IMR-90 (cell line): ENCODE results near the gene LEMD1. TPM values are rescaled to one million over a fixed set of nuclear protein-coding genes. Genes with fewer than 3 reads are reported as not detected.

Experiments used
- ATAC-seq: fragments of 200-7000 bp; cut with Tn5 transposase; 2 replicates; pipeline ENCODE4 v1.9.1; 2020; ENCODE audit warnings: low read depth, mild to moderate bottlenecking, moderate library complexity
- BruUV-seq: library from RNA; stranded (reverse); fragments of 400-500 nt; replicated peaks from 2 replicates; lab custom pipeline; 2021; lab: Mats Ljungman, UMichigan
- CTCF ChIA-PET: fragments of 300-600 bp; formaldehyde crosslinking; extraction: SDS; loops from one replicate; lab custom pipeline; 2021; ENCODE audit warnings: antibody characterized with exemption; lab: Yijun Ruan, JAX
- POLR2A ChIA-PET: fragments of 300-600 bp; sonication (Branson Sonifier 250); formaldehyde crosslinking; loops from one replicate; lab custom pipeline; 2022; ENCODE audit warnings: antibody characterized with exemption; ENCODE audit not compliant: unreplicated experiment; lab: Charles Lee
- DNase-seq: peaks from one replicate; pipeline ENCODE4 v3.0.0; 2013
- H2AFZ ChIP-seq: replicated peaks from 2 replicates; pipeline ENCODE3; 2013; ENCODE audit warnings: low read length, mild to moderate bottlenecking; ENCODE audit not compliant: poor library complexity
- H2AK5ac ChIP-seq: 2 replicates; pipeline ENCODE4 v1.6.1; 2013; ENCODE audit warnings: low read depth, low read length, inconsistent platforms
- H2AK9ac ChIP-seq: replicated peaks from 2 replicates; pipeline ENCODE3; 2013; ENCODE audit warnings: mild to moderate bottlenecking, low read depth, low read length, moderate library complexity; ENCODE audit not compliant: poor library complexity
- H2BK120ac ChIP-seq: 2 replicates; pipeline ENCODE4 v1.6.1; 2013; ENCODE audit warnings: low read depth, low read length, inconsistent platforms
- H2BK15ac ChIP-seq: 3 replicates; pipeline ENCODE4 v1.6.1; 2013; ENCODE audit warnings: low read depth, low read length, inconsistent platforms
- H2BK20ac ChIP-seq: 2 replicates; pipeline ENCODE4 v1.6.1; 2013; ENCODE audit warnings: low read depth, mild to moderate bottlenecking, inconsistent platforms, low read length, moderate library complexity
- H2BK5ac ChIP-seq: 2 replicates; pipeline ENCODE4 v1.6.1; 2013; ENCODE audit warnings: mild to moderate bottlenecking, low read depth, low read length, inconsistent platforms; ENCODE audit not compliant: poor library complexity, severe bottlenecking
- H3K14ac ChIP-seq: replicated peaks from 2 replicates; pipeline ENCODE4 v1.6.1; 2013; ENCODE audit warnings: low read depth, low read length, inconsistent platforms
- H3K18ac ChIP-seq: 2 replicates; pipeline ENCODE4 v1.6.1; 2013; ENCODE audit warnings: low read depth, low read length, control low read depth
- H3K23ac ChIP-seq: 2 replicates; pipeline ENCODE4 v1.6.1; 2013; ENCODE audit warnings: low read depth, low read length, inconsistent platforms
- H3K27ac ChIP-seq: 2 replicates; pipeline ENCODE4 v1.5.1; 2013; ENCODE audit warnings: mild to moderate bottlenecking, control low read depth, low read length; ENCODE audit not compliant: insufficient read depth
- H3K27me3 ChIP-seq: 2 replicates; pipeline ENCODE4 v1.6.1; 2013; ENCODE audit warnings: low read length; ENCODE audit not compliant: control insufficient read depth, insufficient read depth
- H3K36me3 ChIP-seq: 2 replicates; pipeline ENCODE4 v1.6.1; 2013; ENCODE audit warnings: low read length, mixed read lengths; ENCODE audit not compliant: control insufficient read depth, insufficient read depth
- H3K4ac ChIP-seq: 2 replicates; pipeline ENCODE4 v1.6.1; 2013; ENCODE audit warnings: low read depth, low read length, inconsistent platforms
- H3K4me1 ChIP-seq: 2 replicates; pipeline ENCODE4 v1.6.1; 2013; ENCODE audit warnings: low read length, mixed read lengths; ENCODE audit not compliant: control insufficient read depth, insufficient read depth
- H3K4me2 ChIP-seq: 2 replicates; pipeline ENCODE4 v1.6.1; 2013; ENCODE audit warnings: low read depth, mild to moderate bottlenecking, control low read depth, low read length, moderate library complexity
- H3K4me3 ChIP-seq: 2 replicates; pipeline ENCODE4 v1.5.1; 2013; ENCODE audit warnings: low read depth, mild to moderate bottlenecking, control low read depth, low read length, moderate library complexity; ENCODE audit not compliant: insufficient read depth
- H3K56ac ChIP-seq: 2 replicates; pipeline ENCODE4 v1.6.1; 2013; ENCODE audit warnings: low read length, inconsistent platforms; ENCODE audit not compliant: insufficient read depth; ENCODE audit errors: extremely low read depth
- H3K79me1 ChIP-seq, 2 experiments: 2 replicates each; pipeline ENCODE4 v1.6.1; 2013; ENCODE audit warnings: low read length in 2 of 2, inconsistent platforms in 1 of 2, low read depth in 1 of 2
- H3K9ac ChIP-seq: 2 replicates; pipeline ENCODE4 v1.6.1; 2013; ENCODE audit warnings: low read depth, low read length, control low read depth
- H3K9me1 ChIP-seq: 2 replicates; pipeline ENCODE4 v1.6.1; 2013; ENCODE audit warnings: low read length, inconsistent platforms; ENCODE audit not compliant: insufficient read depth
- H3K9me3 ChIP-seq: 2 replicates; pipeline ENCODE4 v1.6.1; 2013; ENCODE audit warnings: low read length; ENCODE audit not compliant: control insufficient read depth, insufficient read depth
- H4K20me1 ChIP-seq: 2 replicates; pipeline ENCODE4 v1.6.1; 2013; ENCODE audit warnings: low read length, inconsistent platforms; ENCODE audit not compliant: insufficient read depth
- H4K5ac ChIP-seq: 2 replicates; pipeline ENCODE4 v1.6.1; 2013; ENCODE audit warnings: mild to moderate bottlenecking, low read depth, low read length, control low read depth
- H4K8ac ChIP-seq, 2 experiments: 2 replicates each; pipeline ENCODE4 v1.6.1; 2013; ENCODE audit warnings: low read depth in 2 of 2, low read length in 2 of 2, control low read depth in 1 of 2, inconsistent platforms in 1 of 2
- H4K91ac ChIP-seq: 2 replicates; pipeline ENCODE4 v1.6.1; 2013; ENCODE audit warnings: low read depth, low read length, inconsistent platforms; ENCODE audit not compliant: insufficient read depth
- BHLHE40 ChIP-seq: fragments of 150-350 bp; IDR thresholded peaks from 2 replicates; pipeline ENCODE4 v1.6.1; 2016; ENCODE audit warnings: mild to moderate bottlenecking, low read depth, low read length
- CEBPB ChIP-seq: IDR thresholded peaks from 2 replicates; pipeline ENCODE4 v1.6.1; 2012; ENCODE audit warnings: low read depth, low read length, improper control_type of control experiment
- CHD1 ChIP-seq: IDR thresholded peaks from 2 replicates; pipeline ENCODE4 v1.6.1; 2012; ENCODE audit warnings: low read depth, low read length, improper control_type of control experiment
- FOS ChIP-seq: fragments of 150-350 bp; IDR thresholded peaks from 2 replicates; pipeline ENCODE4 v1.6.1; 2016; ENCODE audit warnings: low read depth, low read length
- MAFK ChIP-seq: IDR thresholded peaks from 2 replicates; pipeline ENCODE4 v1.6.1; 2012; ENCODE audit warnings: low read depth, low read length, improper control_type of control experiment
- MXI1 ChIP-seq: IDR thresholded peaks from 2 replicates; pipeline ENCODE4 v1.6.1; 2012; ENCODE audit warnings: low read depth, mild to moderate bottlenecking, low read length, moderate library complexity, borderline replicate concordance
- NFE2L2 ChIP-seq: fragments of 150-350 bp; IDR thresholded peaks from 2 replicates; pipeline ENCODE4 v1.6.1; 2016; ENCODE audit warnings: low read depth, mild to moderate bottlenecking, low read length
- POLR2A ChIP-seq: IDR thresholded peaks from 2 replicates; pipeline ENCODE4 v1.6.1; 2012; ENCODE audit warnings: mild to moderate bottlenecking, low read depth, low read length
- RAD21 ChIP-seq: IDR thresholded peaks from 2 replicates; pipeline ENCODE4 v1.6.1; 2012; ENCODE audit warnings: low read length, improper control_type of control experiment
- RCOR1 ChIP-seq: IDR thresholded peaks from 2 replicates; pipeline ENCODE4 v1.6.1; 2012; ENCODE audit warnings: mild to moderate bottlenecking, low read length, improper control_type of control experiment; ENCODE audit not compliant: insufficient replicate concordance
- RFX5 ChIP-seq: IDR thresholded peaks from 2 replicates; pipeline ENCODE4 v1.8.0; 2012; ENCODE audit warnings: low read depth, mild to moderate bottlenecking, low read length, moderate library complexity
- WGBS, 2 experiments: methylation state at CpG; one replicate each; pipeline versions ENCODE4 v1.1.5 to v1.1.7; 2013; ENCODE audit warnings: missing lambda C conversion rate in 2 of 2; ENCODE audit not compliant: insufficient read length in 1 of 2; ENCODE audit errors: extremely low coverage in 2 of 2; 5-methylcytosine and 5-hydroxymethylcytosine counted together
- dilution Hi-C: fragments of 300-500 bp; cut with HindIII; formaldehyde crosslinking; loops from one replicate; pipeline ENCODE4 v1.14.3; 2018; ENCODE audit warnings: low sequenced_read_pairs; ENCODE audit not compliant: unreplicated experiment
- in situ Hi-C: fragments of 300-500 bp; cut with MboI; formaldehyde crosslinking; loops from 3 replicates; pipeline ENCODE4 v1.14.3; 2019; ENCODE audit warnings: low sequenced_read_pairs, inconsistent platforms, mixed read lengths
- intact Hi-C: fragments of 100-400 bp; cut with micrococcal nuclease; formaldehyde crosslinking; loops from 2 replicates; pipeline ENCODE4 v1.10.0; 2022
- polyA plus RNA-seq, 3 experiments: library from polyadenylated mRNA; depleted of rRNA; stranded (reverse); fragments of >200 nt; gene quantifications; 2 replicates each; pipeline ENCODE4 v1.2.3, GENCODE V29; 2012; ENCODE audit warnings: low replicate concordance in 1 of 3
- total RNA-seq: library from RNA; depleted of rRNA; stranded (reverse); fragments of >200 nt; gene quantifications from 2 replicates; pipeline ENCODE4 v1.2.3, GENCODE V29; 2012

The LEMD1 gene
- total and polyA plus RNA-seq, 2 of the 4 experiments (the other 2 are of a cell fraction), result not detected

- no peak overlapping the region for H3K27ac ChIP-seq
- no peak overlapping the region for H3K9ac ChIP-seq
- H4K91ac ChIP-seq, result no peak overlapping the region
- H3K4me1 ChIP-seq, result no peaks in the 10 kb centered on the region
- TF ChIP-seq RAD21 (no peak), FOS (no peak), RFX5 (no peak), CHD1 (no peak), POLR2A (no peak), CEBPB (no peak), MXI1 (no peak), RCOR1 (no peak), BHLHE40 (no peak), NFE2L2 (no peak), MAFK (no peak)
- H2BK5ac ChIP-seq, result no peak overlapping the region
- H2BK20ac ChIP-seq, result no peak overlapping the region
- ChIA-PET POLR2A (no interaction called here), CTCF (no interaction called here)
- intact Hi-C loops, result no loop called here
- no peak overlapping the region for H2BK120ac ChIP-seq
- no peak overlapping the region for H2AK9ac ChIP-seq
- no peak overlapping the region for H3K56ac ChIP-seq
- no peaks in the 10 kb centered on the region for H3K9me3 ChIP-seq
- H3K23ac ChIP-seq, result no peak overlapping the region
- in situ Hi-C loops, result no loop called here
- no TSS peak for BruUV-seq
- no peaks in the 10 kb centered on the region for H3K79me1 ChIP-seq
- no peak overlapping the region for H4K8ac ChIP-seq
- no peak overlapping the region for H2AFZ ChIP-seq
- H4K5ac ChIP-seq, result no peak overlapping the region
- H2AK5ac ChIP-seq, result no peak overlapping the region
- ATAC-seq (no peak), DNase-seq (no peak)
- dilution Hi-C loops, result no loop called here
- H3K36me3 ChIP-seq, result no peaks in the 10 kb centered on the region
- H3K14ac ChIP-seq, result no peak overlapping the region
- H3K4me3 ChIP-seq, result no peak overlapping the region
- no peaks in the 10 kb centered on the region for H4K20me1 ChIP-seq
- H2BK15ac ChIP-seq, result no peak overlapping the region
- no peak overlapping the region for H3K4ac ChIP-seq
- peaks cover 68% of the 10 kb centered on the region for H3K27me3 ChIP-seq
- H3K4me2 ChIP-seq, result no peak overlapping the region
- H3K9me1 ChIP-seq, result no peaks in the 10 kb centered on the region
- 50% methylated on average over 1 of the region's 5 CpGs; no CpG with 5 or more reads in 1 of the 2 experiments for WGBS, 2 experiments
- H3K18ac ChIP-seq, result no peak overlapping the region
Measured at GRCh38 chr1:205440121-205440475, 18.2 kb upstream of the LEMD1 start.
